Thyroid gland (tissue), 4 donors: Measurements from ENCODE around the gene LDB2. TPM values are rescaled to one million over a fixed set of nuclear protein-coding genes. Genes with fewer than 3 reads are reported as not detected.
A peak's percentile ranks its signal among the peaks of the same experiment; 100 is the strongest.

Source experiments
- DNase-seq, 2 donors: peaks; one replicate each; pipeline ENCODE4 v3.0.0-alpha.2; 2019
- H3K27ac ChIP-seq, 3 donors: fragments of 200-600 bp; sonication (generic); 1 replicate in 2 of 3; 2 replicates in 1 of 3; pipeline ENCODE4 v1.5.1; 2016 to 2019; ENCODE audit warnings: mild to moderate bottlenecking in 1 of 3, moderate library complexity in 1 of 3
- H3K27me3 ChIP-seq: fragments of 200-600 bp; sonication (generic); one replicate; pipeline ENCODE4 v1.5.1; 2019
- H3K36me3 ChIP-seq, 2 donors: fragments of 200-600 bp; sonication (generic); one replicate each; pipeline ENCODE4 v1.5.1; 2016 to 2019
- H3K4me1 ChIP-seq, 2 donors: fragments of 200-600 bp; sonication (generic); one replicate each; pipeline ENCODE4 v1.5.1; 2017 to 2019
- H3K4me3 ChIP-seq, 3 donors: fragments of 200-600 bp; sonication (generic); replicated peaks in 1 of 3; 1 replicate in 2 of 3; 2 replicates in 1 of 3; pipeline ENCODE4 v1.5.1; 2016; ENCODE audit warnings: mild to moderate bottlenecking in 1 of 3
- H3K9me3 ChIP-seq: fragments of 200-600 bp; sonication (generic); one replicate; pipeline ENCODE4 v1.5.1; 2017
- POLR2A ChIP-seq, 2 donors: fragments of 450-650 bp; IDR thresholded peaks; one replicate each; pipeline ENCODE4 v1.6.1; 2017; ENCODE audit warnings: antibody characterized with exemption in 2 of 2, mild to moderate bottlenecking in 2 of 2, moderate library complexity in 1 of 2
- WGBS, 2 donors: methylation state at CpG; one replicate each; pipeline ENCODE4 v1.1.5; 2017; 5-methylcytosine and 5-hydroxymethylcytosine counted together
- intact Hi-C: fragments of 100-400 bp; cut with DNase I; formaldehyde crosslinking; loops from one replicate; pipeline ENCODE4 v1.15.1; 2023
- total RNA-seq, 4 donors: library from RNA; depleted of rRNA; stranded (reverse); fragments of >200 nt; gene quantifications; one replicate each; pipeline ENCODE4 v1.2.3, GENCODE V29; 2016
- TF ChIP-seq, protein P1 (sequence below), 6 experiments: fragments of 200-600 bp in 3 of 6; fragments of 450-650 bp in 3 of 6; sonication (generic) in 3 of 6; IDR thresholded peaks; one replicate each; pipeline ENCODE4 v1.5.1; 2016 to 2019; ENCODE audit warnings: antibody characterized with exemption in 6 of 6, mild to moderate bottlenecking in 2 of 6, inconsistent platforms in 1 of 6, moderate library complexity in 1 of 6

The LDB2 gene
- total RNA-seq, 4 donors from 2014 or later = 19.9 to 71.5 (median 41.1) TPM

- Histone ChIP-seq H3K27me3 (no peaks in the 10 kb centered on the region), H3K4me1 (no peaks in the 10 kb centered on the region), H3K9me3 (no peaks in the 10 kb centered on the region), H3K27ac (no peak overlapping the region), H3K4me3 (no peak overlapping the region), H3K36me3 (no peaks in the 10 kb centered on the region)
- TF ChIP-seq, protein P1, sequence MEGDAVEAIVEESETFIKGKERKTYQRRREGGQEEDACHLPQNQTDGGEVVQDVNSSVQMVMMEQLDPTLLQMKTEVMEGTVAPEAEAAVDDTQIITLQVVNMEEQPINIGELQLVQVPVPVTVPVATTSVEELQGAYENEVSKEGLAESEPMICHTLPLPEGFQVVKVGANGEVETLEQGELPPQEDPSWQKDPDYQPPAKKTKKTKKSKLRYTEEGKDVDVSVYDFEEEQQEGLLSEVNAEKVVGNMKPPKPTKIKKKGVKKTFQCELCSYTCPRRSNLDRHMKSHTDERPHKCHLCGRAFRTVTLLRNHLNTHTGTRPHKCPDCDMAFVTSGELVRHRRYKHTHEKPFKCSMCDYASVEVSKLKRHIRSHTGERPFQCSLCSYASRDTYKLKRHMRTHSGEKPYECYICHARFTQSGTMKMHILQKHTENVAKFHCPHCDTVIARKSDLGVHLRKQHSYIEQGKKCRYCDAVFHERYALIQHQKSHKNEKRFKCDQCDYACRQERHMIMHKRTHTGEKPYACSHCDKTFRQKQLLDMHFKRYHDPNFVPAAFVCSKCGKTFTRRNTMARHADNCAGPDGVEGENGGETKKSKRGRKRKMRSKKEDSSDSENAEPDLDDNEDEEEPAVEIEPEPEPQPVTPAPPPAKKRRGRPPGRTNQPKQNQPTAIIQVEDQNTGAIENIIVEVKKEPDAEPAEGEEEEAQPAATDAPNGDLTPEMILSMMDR (IDR thresholded peaks at IDR 0.05) = no peak
- TF ChIP-seq POLR2A (IDR thresholded peaks at IDR 0.05) = no peak
- DNase-seq = no peak
- intact Hi-C loops = no loop called here
These were observed 317.9 kb downstream of the LDB2 start for GRCh38 chr4:16580514-16580913.

DNA sequence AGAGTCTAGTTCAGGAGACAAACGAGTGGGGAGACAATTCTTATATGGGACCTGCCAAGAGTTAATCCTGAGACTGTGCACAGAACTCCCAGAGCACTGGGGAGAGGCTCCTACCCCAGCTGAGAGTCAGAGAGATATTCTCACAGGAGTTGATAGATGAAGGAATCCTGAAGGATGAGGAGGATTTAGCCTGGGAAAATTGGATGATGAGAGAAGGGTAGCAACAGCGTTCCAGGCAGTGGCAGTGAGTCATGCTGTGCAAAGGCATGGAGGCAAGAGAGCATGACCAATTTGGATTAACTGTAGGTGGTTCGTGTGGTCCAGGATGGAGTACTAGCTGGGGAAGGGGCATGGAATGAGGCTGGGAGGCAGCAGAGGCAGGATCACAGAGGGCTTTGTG lies 318.6 kb downstream of the LDB2 start:
- no peak for TF ChIP-seq POLR2A (IDR thresholded peaks at IDR 0.05)
- TF ChIP-seq, protein P1 (IDR thresholded peaks at IDR 0.05) = no peak
- H3K9me3 ChIP-seq = no peaks in the 10 kb centered on the region
- DNase-seq = no peak
- H3K27ac ChIP-seq = no peak overlapping the region
- no peaks in the 10 kb centered on the region for H3K4me1 ChIP-seq
- H3K4me3 ChIP-seq = no peak overlapping the region
- intact Hi-C loops = loop anchor here (10.0 kb wide), 1 partner anchor 55 kb away; no protein-coding TSS in a partner anchor
- H3K27me3 ChIP-seq = no peaks in the 10 kb centered on the region
- no peaks in the 10 kb centered on the region for H3K36me3 ChIP-seq
- 50 to 57% methylated on average over 3 of the region's 3 CpGs for WGBS, 2 donors

DNA sequence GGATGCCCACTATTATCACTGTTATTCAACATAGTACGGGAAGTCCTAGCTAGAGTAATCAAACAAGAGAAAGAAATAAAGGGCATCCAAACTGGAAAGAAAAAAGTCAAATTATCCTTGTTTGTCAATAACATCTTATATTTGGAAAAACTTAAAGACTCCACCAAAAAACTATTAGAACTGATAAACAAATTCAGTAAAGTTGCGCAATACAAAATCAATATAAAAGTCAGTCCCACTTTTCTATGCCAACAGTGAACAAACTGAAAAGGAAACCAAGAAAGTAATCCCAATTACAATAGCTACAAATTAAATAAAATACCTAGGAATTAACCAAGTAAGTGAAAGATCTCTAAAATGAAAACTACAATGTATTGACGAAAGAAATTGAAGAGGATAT lies 321.3 kb downstream of the LDB2 start:
- TF ChIP-seq, protein P1 (IDR thresholded peaks at IDR 0.05) = no peak
- no peak for TF ChIP-seq POLR2A (IDR thresholded peaks at IDR 0.05)
- WGBS, 2 donors = 97 to 98% methylated on average over 3 of the region's 3 CpGs
- intact Hi-C loops = loop anchor here (10.0 kb wide), 1 partner anchor 52 kb away; no protein-coding TSS in a partner anchor

DNA sequence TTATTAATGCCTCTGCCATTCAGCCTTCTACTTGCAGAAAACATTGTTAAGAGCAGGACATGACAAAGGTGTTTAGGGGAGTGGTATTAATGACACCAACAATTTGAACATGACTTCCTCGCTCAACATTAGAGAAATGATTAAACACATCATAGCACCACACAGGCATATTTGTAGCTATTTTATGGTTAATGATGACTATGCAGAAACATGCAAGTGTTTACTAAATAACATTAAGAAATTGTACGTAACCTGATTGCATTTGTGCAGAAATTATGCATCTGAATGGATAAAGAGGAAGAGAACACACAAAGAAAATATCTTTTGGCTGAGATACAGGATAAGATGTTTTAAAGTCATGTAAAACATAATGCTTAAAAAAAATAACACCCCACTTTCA lies 323.5 kb downstream of the LDB2 start:
- H3K9me3 ChIP-seq = no peaks in the 10 kb centered on the region
- H3K36me3 ChIP-seq = no peaks in the 10 kb centered on the region
- no peak overlapping the region for H3K4me3 ChIP-seq
- no peaks in the 10 kb centered on the region for H3K27me3 ChIP-seq
- peaks cover 0 to 20% of the 10 kb centered on the region in 2 donors for H3K4me1 ChIP-seq
- no peak overlapping the region for H3K27ac ChIP-seq
- WGBS, 2 donors = 96 to 98% methylated on average over 2 of the region's 2 CpGs
- intact Hi-C loops = loop anchor here (10.0 kb wide), 1 partner anchor 50 kb away; no protein-coding TSS in a partner anchor
- no peak for DNase-seq
- TF ChIP-seq, protein P1 (IDR thresholded peaks at IDR 0.05) = no peak
- no peak for TF ChIP-seq POLR2A (IDR thresholded peaks at IDR 0.05)

More for the DNA sequence above, 321.3 kb downstream of the LDB2 start:
- peaks cover 0 to 20% of the 10 kb centered on the region in 2 donors for H3K4me1 ChIP-seq
- no peak for DNase-seq
- H3K27ac ChIP-seq = no peak overlapping the region
- H3K36me3 ChIP-seq = no peaks in the 10 kb centered on the region
- no peaks in the 10 kb centered on the region for H3K27me3 ChIP-seq
- H3K4me3 ChIP-seq = no peak overlapping the region
- no peaks in the 10 kb centered on the region for H3K9me3 ChIP-seq

DNA sequence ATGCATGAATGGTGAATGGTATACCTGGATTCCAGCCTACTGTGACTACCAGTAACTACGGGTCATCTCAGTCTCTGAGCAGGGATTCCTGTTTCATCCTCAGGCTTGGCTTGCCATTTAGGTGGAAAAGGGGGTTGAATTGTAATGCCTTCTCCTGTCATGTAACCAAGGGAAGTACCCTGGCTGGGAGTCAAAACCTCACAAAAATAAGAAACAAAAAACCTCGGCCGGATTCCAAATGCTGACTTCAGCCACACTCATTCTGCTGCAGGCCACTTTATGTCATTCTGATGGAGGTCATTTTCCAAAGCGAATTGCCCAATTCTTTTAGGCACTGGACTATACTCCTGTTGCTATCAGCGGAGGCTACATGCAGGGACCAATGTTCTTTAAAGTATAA lies 324.7 kb downstream of the LDB2 start:
- no peaks in the 10 kb centered on the region for H3K9me3 ChIP-seq
- H3K4me3 ChIP-seq = no peak overlapping the region
- no peaks in the 10 kb centered on the region for H3K27me3 ChIP-seq
- no peak overlapping the region for H3K27ac ChIP-seq
- no peak for TF ChIP-seq POLR2A (IDR thresholded peaks at IDR 0.05)
- TF ChIP-seq, protein P1 (IDR thresholded peaks at IDR 0.05) = no peak
- H3K36me3 ChIP-seq = no peaks in the 10 kb centered on the region
- H3K4me1 ChIP-seq = peaks cover 0 to 25% of the 10 kb centered on the region in 2 donors
- intact Hi-C loops = loop anchor here (10.0 kb wide), 1 partner anchor 49 kb away; no protein-coding TSS in a partner anchor
- peak; percentile 19 to 29 for DNase-seq
- WGBS, 2 donors = 52 to 68% methylated on average over 5 of the region's 5 CpGs
